GM12878 (cell line): ENCODE results near the gene LMAN1L. TPM values are rescaled to one million over a fixed set of nuclear protein-coding genes. Genes with fewer than 3 reads are reported as not detected.

Source experiments
- CREB1 ChIP-seq: IDR thresholded peaks from 2 replicates; pipeline ENCODE4 v1.6.1; 2012; ENCODE audit warnings: low read depth, mild to moderate bottlenecking, inconsistent platforms
- CREM ChIP-seq: IDR thresholded peaks from 2 replicates; pipeline ENCODE4 v1.6.1; 2014; ENCODE audit warnings: antibody characterized with exemption, low read depth
- CUX1 ChIP-seq: IDR thresholded peaks from 2 replicates; pipeline ENCODE4 v1.6.1; 2012; ENCODE audit warnings: improper control_type of control experiment, low read depth, low read length; ENCODE audit not compliant: insufficient replicate concordance
- FOXK2 ChIP-seq: fragments of 450-650 bp; IDR thresholded peaks from 2 replicates; pipeline ENCODE4 v1.6.1; 2017; ENCODE audit warnings: mild to moderate bottlenecking, moderate library complexity
- GABPA ChIP-seq: IDR thresholded peaks from 2 replicates; pipeline ENCODE4 v1.6.1; 2014; ENCODE audit warnings: antibody characterized with exemption, low read depth, mild to moderate bottlenecking, inconsistent platforms
- GATAD2B ChIP-seq: fragments of 450-650 bp; conservative IDR thresholded peaks from 2 replicates; pipeline ENCODE4 v1.6.1; 2017; ENCODE audit warnings: low read depth, mild to moderate bottlenecking, moderate library complexity
- NRF1 ChIP-seq: conservative IDR thresholded peaks from 2 replicates; pipeline ENCODE4 v1.6.1; 2011; ENCODE audit warnings: mild to moderate bottlenecking, low read depth, low read length, improper control_type of control experiment
- STAT3 ChIP-seq: IDR thresholded peaks from 2 replicates; pipeline ENCODE4 v1.6.1; 2011; ENCODE audit warnings: low read depth, low read length, improper control_type of control experiment
- YBX1 ChIP-seq: fragments of 450-650 bp; IDR thresholded peaks from 2 replicates; pipeline ENCODE4 v1.6.1; 2016; ENCODE audit warnings: antibody characterized with exemption
- polyA plus RNA-seq, 11 experiments: library from polyadenylated mRNA; depleted of rRNA in 4 of 11; unstranded in 6 of 11; stranded (reverse) in 5 of 11; fragments of >200 nt; fragmentation: Nextera tagmentation in 4 of 11; fragmentation: Illumina TruSeq in 1 of 11; extraction: Ambion mirVana in 4 of 11; extraction: Trizol in 1 of 11; gene quantifications; 1 replicate in 1 of 11; 2 replicates in 10 of 11; pipeline versions ENCODE4 v1.2.1 to v1.2.3, GENCODE V29; 2011 to 2016; ENCODE audit warnings: inconsistent platforms in 2 of 11, missing spikeins in 2 of 11, low read depth in 1 of 11
- total RNA-seq, 4 experiments: library from RNA; depleted of rRNA in 3 of 4; stranded (reverse); fragments of >200 nt in 3 of 4; fragmentation: Illumina TruSeq in 1 of 4; extraction: Trizol in 1 of 4; gene quantifications; 2 replicates each; pipeline versions ENCODE4 v1.2.1 to v1.2.3, GENCODE V29; 2013 to 2021

The LMAN1L gene
- total and polyA plus RNA-seq, 10 of the 15 experiments (the other 5 are each of a cell fraction or from before 2014, with no cell fraction given), result not detected

- no peak for TF ChIP-seq STAT3
- no peak for TF ChIP-seq CREB1
- peak; percentile 44; the same call in 1 of the 2 replicates for TF ChIP-seq CREM
- no peak for TF ChIP-seq GABPA
- no peak for TF ChIP-seq NRF1
- no peak for TF ChIP-seq FOXK2
- peak; percentile 24; the same call in 1 of the 2 replicates for TF ChIP-seq GATAD2B
- no peak for TF ChIP-seq YBX1
- no peak for TF ChIP-seq CUX1
These were observed 31.9 kb upstream of the LMAN1L start (continued) for GRCh38 chr15:74780523-74781430.
